GM10248 (cell line): ENCODE measurements around the gene C9orf85.

Experiments used
- CTCF ChIA-PET: fragments of 300-600 bp; sonication (Branson Sonifier 250); formaldehyde crosslinking; extraction: SDS; loops from one replicate; lab custom pipeline; 2021; ENCODE audit warnings: antibody characterized with exemption; lab: Yijun Ruan, JAX
- POLR2A ChIA-PET: fragments of 350-650 bp; sonication (Branson Sonifier 250); formaldehyde crosslinking; extraction: SDS; loops from one replicate; lab custom pipeline; 2020; ENCODE audit warnings: antibody characterized with exemption; lab: Yijun Ruan, JAX
- DNase-seq: peaks from one replicate; pipeline ENCODE4 v3.0.0; 2012; ENCODE audit errors: extremely low spot score
- TF ChIP-seq, protein P1 (sequence below): IDR thresholded peaks from 2 replicates; pipeline ENCODE4 v1.5.1; 2012; ENCODE audit warnings: mild to moderate bottlenecking, low read depth; ENCODE audit errors: extremely low read depth, missing control alignments, control extremely low read depth

The C9orf85 gene

DNA sequence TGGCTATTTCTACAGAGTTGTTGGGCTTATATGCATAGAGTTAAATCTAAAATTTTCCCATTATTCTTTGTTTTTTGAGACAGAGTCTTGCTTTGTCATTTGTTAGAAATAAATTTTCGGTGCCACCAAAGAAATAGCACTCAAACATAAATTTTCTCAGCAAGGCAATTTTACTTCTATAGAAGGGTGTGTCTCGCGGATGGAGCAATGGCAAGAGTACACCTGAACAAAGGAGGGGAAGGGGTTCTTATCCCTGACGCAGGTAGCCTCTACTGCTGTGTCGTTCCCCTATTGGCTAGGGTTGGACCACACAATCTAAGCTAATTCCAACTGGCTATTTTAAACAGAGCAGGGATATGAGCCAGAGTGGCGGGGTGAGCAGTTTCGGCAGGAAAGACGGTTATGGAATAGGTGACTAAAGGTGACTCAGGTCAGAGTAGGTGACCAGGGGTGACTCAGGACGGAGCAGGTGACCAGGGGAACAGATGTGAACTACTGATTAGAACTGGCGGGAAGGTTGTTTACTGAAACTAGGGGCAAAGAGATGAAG, 57.2 kb downstream of the C9orf85 start:
- POLR2A ChIA-PET = no interaction called here

DNA sequence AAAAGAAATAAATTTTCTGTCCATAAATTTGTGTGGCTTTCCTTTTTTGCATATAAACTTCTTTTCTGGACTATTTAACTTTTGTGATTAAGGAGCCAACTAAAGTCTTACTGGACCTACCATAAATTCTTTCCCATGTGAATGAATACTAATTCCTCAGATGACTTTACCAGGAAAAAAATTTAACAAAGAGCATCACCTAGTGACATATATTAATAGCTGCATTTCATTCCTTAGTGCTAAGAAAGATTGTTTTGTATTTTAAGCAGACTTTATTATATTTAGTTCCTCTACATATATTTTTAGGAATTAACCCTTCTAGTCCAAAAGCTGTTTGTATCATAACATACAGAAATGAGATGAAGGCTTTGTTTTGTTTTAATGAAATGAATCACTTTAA, 64.4 kb downstream of the C9orf85 start:
- DNase-seq = no peak
- ChIA-PET CTCF (interaction anchor here (0.9 to 2.4 kb wide), 4 partner anchors 12 to 168 kb away, joined by 3 to 8 read pairs (median 5); no protein-coding TSS in a partner anchor), POLR2A (no interaction called here)
- TF ChIP-seq, protein P1, sequence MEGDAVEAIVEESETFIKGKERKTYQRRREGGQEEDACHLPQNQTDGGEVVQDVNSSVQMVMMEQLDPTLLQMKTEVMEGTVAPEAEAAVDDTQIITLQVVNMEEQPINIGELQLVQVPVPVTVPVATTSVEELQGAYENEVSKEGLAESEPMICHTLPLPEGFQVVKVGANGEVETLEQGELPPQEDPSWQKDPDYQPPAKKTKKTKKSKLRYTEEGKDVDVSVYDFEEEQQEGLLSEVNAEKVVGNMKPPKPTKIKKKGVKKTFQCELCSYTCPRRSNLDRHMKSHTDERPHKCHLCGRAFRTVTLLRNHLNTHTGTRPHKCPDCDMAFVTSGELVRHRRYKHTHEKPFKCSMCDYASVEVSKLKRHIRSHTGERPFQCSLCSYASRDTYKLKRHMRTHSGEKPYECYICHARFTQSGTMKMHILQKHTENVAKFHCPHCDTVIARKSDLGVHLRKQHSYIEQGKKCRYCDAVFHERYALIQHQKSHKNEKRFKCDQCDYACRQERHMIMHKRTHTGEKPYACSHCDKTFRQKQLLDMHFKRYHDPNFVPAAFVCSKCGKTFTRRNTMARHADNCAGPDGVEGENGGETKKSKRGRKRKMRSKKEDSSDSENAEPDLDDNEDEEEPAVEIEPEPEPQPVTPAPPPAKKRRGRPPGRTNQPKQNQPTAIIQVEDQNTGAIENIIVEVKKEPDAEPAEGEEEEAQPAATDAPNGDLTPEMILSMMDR = peak; percentile 23

More for the DNA sequence above, 57.2 kb downstream of the C9orf85 start:
- CTCF ChIA-PET = interaction anchor here (1.0 kb wide), 1 partner anchor 18 kb away, joined by 3 read pairs; no protein-coding TSS in a partner anchor
- TF ChIP-seq, protein P1 = no peak
- DNase-seq = no peak

DNA sequence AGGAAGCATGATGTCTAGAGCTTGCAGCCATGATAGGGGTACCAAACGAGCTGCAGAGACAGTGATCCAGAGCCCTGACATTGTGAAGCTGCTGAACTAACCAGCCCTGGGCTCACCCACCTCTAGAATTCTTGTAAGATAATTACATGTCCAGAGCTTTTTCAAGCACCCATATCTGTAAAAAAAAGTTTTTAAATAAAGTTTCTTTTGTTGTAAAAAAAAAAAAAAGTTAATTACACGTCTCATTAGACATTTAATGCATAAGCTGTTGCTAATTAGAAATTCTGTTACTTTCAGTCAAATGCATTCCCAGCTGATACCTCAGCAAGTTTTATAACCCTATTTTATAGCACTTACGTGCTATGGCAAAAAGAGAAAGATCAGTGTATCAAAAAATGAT, 65.6 kb downstream of the C9orf85 start:
- no peak for DNase-seq
- TF ChIP-seq, protein P1 = no peak
- ChIA-PET POLR2A (no interaction called here), CTCF (interaction anchor here (1.2 to 2.4 kb wide), 4 partner anchors 13 to 169 kb away, joined by 3 to 8 read pairs (median 5); no protein-coding TSS in a partner anchor)

DNA sequence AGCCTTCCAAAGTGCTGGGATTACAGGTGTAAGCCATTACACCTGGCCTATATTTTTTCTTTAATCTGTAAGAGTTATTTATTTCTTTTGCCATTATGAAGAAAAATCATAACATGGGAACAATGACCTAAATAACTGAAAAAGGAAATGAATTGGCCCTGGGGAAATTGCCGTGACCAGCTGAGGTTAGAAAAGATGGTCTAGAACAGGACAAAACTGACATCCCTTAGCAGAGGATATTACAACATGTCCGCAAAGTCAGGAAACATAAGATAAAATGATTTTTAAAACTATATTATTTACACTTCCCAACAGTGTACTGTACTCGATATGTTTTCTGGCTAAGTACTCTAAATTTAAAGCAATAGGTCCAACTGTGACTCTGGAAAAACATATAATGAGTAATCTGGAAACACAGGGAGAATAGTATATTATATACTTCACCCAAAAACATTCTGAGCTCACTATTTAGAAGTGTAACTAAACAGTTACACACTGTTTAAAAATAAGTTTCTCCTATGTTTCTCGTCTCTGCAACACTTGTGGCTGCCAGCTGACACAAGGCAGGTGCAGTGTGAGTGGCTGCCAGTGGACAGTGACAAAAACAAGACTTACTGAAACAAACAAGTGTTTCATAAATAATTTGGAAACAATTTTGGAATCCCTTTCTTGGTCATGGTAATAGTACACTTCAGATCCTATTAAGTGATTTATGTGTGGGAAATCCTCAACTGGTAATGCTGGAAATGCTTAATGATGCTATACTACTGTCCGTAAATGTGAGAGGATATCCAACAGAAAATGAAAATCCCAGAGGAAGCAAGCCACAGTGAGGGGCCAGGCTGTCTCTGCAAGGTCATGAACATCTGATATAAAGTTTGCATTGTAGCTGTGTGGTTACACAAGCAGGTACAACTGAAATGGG, 69.1 kb downstream of the C9orf85 start:
- ChIA-PET CTCF (interaction anchor here (1.6 to 2.6 kb wide), 2 partner anchors 45 to 173 kb away, joined by 7 to 9 read pairs; no protein-coding TSS in a partner anchor), POLR2A (no interaction called here)
- TF ChIP-seq, protein P1 = no peak
- DNase-seq = no peak

DNA sequence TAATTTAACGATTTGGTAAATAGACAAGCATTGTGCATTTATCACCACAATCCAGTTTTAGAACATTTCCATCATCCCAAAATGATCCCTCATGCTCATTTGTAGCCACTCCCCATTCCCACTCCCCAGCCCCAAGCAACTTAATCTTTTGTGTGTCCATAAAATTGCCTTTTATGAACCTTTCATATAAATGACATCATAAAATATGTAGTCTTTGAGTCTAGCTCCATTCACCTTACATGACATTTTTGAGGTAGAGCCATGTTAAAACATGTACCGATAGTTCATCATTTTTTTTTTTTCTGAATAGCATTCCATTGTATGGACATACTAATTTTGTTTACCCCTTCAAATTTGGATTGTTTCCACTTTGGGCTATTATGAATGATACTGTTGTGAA, 70.5 kb downstream of the C9orf85 start:
- DNase-seq = no peak
- TF ChIP-seq, protein P1 = no peak
- ChIA-PET POLR2A (no interaction called here), CTCF (interaction anchor here (2.6 kb wide), 1 partner anchor 43 kb away, joined by 7 read pairs; no protein-coding TSS in a partner anchor)

DNA sequence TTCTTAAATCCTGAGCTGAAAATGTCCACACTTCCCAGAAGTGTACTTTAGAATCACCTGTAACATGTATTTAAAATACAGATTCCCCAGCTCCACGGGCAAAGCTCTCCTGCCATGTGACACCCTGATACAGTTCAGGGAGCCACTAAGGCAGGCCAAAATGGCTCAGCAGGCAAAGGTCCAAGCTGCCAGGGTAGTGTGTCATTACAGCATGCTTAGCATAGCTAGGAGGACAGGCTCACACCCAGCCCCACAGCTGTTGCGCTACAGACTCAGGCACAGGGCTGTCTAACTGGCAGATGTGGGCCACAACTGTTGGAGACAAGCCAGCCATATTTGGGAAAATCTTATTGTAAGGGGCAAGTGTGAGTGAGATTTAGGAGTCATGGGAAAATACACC, 73.0 kb downstream of the C9orf85 start:
- CTCF ChIA-PET = interaction anchor here (1.1 to 1.4 kb wide), 2 partner anchors 41 to 54 kb away, joined by 4 to 5 read pairs; no protein-coding TSS in a partner anchor
- TF ChIP-seq, protein P1 = no peak
- POLR2A ChIA-PET = no interaction called here
- DNase-seq = no peak
